Measurements from ENCODE around the gene GRK5. TPM values are rescaled to one million over a fixed set of nuclear protein-coding genes. Genes with fewer than 3 reads are reported as not detected.

The GRK5 gene
- total RNA-seq, 6 experiments from 2014 or later, result 5.9 to 11.5 (median 7.9) TPM

GRCh38 chr10:119425881-119426170 is 218.5 kb downstream of the GRK5 start:
- no peaks in the 10 kb centered on the region for H3K36me3 ChIP-seq
- intact Hi-C loops (cut with DNase I), result no loop called here
- 90% methylated on average over 2 of the region's 9 CpGs for WGBS (ENCODE audit: insufficient coverage, low coverage, low lambda C conversion rate, missing lambda C conversion rate)

GRCh38 chr10:119426699-119427098 is 219.3 kb downstream of the GRK5 start:
- 96% methylated on average over 5 of the region's 5 CpGs for WGBS (ENCODE audit: insufficient coverage, low coverage, low lambda C conversion rate, missing lambda C conversion rate)
- Histone ChIP-seq H3K4me3 (no peak overlapping the region), H3K36me3 (no peaks in the 10 kb centered on the region), H3K27ac (no peak overlapping the region), H3K9me3 (no peaks in the 10 kb centered on the region), H3K27me3 (no peaks in the 10 kb centered on the region), H3K4me1 (no peaks in the 10 kb centered on the region)
- TF ChIP-seq POLR2A (IDR thresholded peaks at IDR 0.05), result no peak
- TF ChIP-seq CTCF (IDR thresholded peaks at IDR 0.05), result no peak
- no peak for DNase-seq
- ATAC-seq, result no peak
- intact Hi-C loops (cut with DNase I), result no loop called here

More at GRCh38 chr10:119425881-119426170, 218.5 kb downstream of the GRK5 start:
- DNase-seq (no peak), ATAC-seq (no peak)
- H3K27me3 ChIP-seq, result no peaks in the 10 kb centered on the region
- H3K4me1 ChIP-seq, result no peaks in the 10 kb centered on the region
- no peak overlapping the region for H3K27ac ChIP-seq
- H3K4me3 ChIP-seq, result no peak overlapping the region
- TF ChIP-seq CTCF (IDR thresholded peaks at IDR 0.05), result no peak
- no peak for TF ChIP-seq POLR2A (IDR thresholded peaks at IDR 0.05)
- no peaks in the 10 kb centered on the region for H3K9me3 ChIP-seq

- Histone ChIP-seq H3K27ac (no peak overlapping the region), H3K4me3 (no peak overlapping the region), H3K9me3 (no peaks in the 10 kb centered on the region), H3K27me3 (no peaks in the 10 kb centered on the region), H3K4me1 (no peaks in the 10 kb centered on the region), H3K36me3 (no peaks in the 10 kb centered on the region)
- DNase-seq (no peak), ATAC-seq (no peak)
- intact Hi-C loops (cut with DNase I), result no loop called here
- 92% methylated on average over 8 of the region's 8 CpGs for WGBS (ENCODE audit: insufficient coverage, low coverage, low lambda C conversion rate, missing lambda C conversion rate)
- TF ChIP-seq CTCF (IDR thresholded peaks at IDR 0.05) (no peak), POLR2A (IDR thresholded peaks at IDR 0.05) (no peak)
Observed at GRCh38 chr10:119427263-119427864, 220.0 kb downstream of the GRK5 start.

- DNase-seq (peak in 1 of 3 donors; percentile 34), ATAC-seq (no peak)
- TF ChIP-seq CTCF (IDR thresholded peaks at IDR 0.05) (no peak), POLR2A (IDR thresholded peaks at IDR 0.05) (no peak)
- H3K4me1 ChIP-seq, result no peaks in the 10 kb centered on the region
- H3K27me3 ChIP-seq, result no peaks in the 10 kb centered on the region
- no peaks in the 10 kb centered on the region for H3K9me3 ChIP-seq
- H3K36me3 ChIP-seq, result no peaks in the 10 kb centered on the region
- no peak overlapping the region for H3K27ac ChIP-seq
- no peak overlapping the region for H3K4me3 ChIP-seq
- intact Hi-C loops (cut with DNase I), result no loop called here
- 71% methylated on average over 7 of the region's 14 CpGs for WGBS (ENCODE audit: insufficient coverage, low coverage, low lambda C conversion rate, missing lambda C conversion rate)
Observed at GRCh38 chr10:119428789-119429188, 221.4 kb downstream of the GRK5 start.

GRCh38 chr10:119429771-119430170 is 222.4 kb downstream of the GRK5 start:
- H3K4me1 ChIP-seq, result no peaks in the 10 kb centered on the region
- no peak for ATAC-seq
- H3K36me3 ChIP-seq, result no peaks in the 10 kb centered on the region
- DNase-seq, result no peak
- H3K9me3 ChIP-seq, result no peaks in the 10 kb centered on the region
- H3K4me3 ChIP-seq, result no peak overlapping the region
- TF ChIP-seq POLR2A (IDR thresholded peaks at IDR 0.05) (no peak), CTCF (IDR thresholded peaks at IDR 0.05) (no peak)
- no peak overlapping the region for H3K27ac ChIP-seq
- 22% methylated on average over 3 of the region's 8 CpGs for WGBS (ENCODE audit: insufficient coverage, low coverage, low lambda C conversion rate, missing lambda C conversion rate)
- no peaks in the 10 kb centered on the region for H3K27me3 ChIP-seq
- intact Hi-C loops (cut with DNase I), result no loop called here

Measured in right lobe of liver (tissue), 6 donors.